ENCODE measurements around the gene MPZL1. TPM values are rescaled to one million over a fixed set of nuclear protein-coding genes. Genes with fewer than 3 reads are reported as not detected.

The MPZL1 gene
- total and polyA plus RNA-seq, 2 donors (not counting 3 experiments of a cell fraction or from before 2014, with no cell fraction given) = 41.7 to 99.1 TPM

GRCh38 chr1:167750641-167751040 lies 28.9 kb downstream of the MPZL1 start:
- FAIRE-seq = no peak
- POLR2A ChIA-PET = no interaction called here
- Histone ChIP-seq H2AFZ (ENCODE audit: low read depth, low read length) (no peak overlapping the region), H4K20me1 (replicated peaks; ENCODE audit: control insufficient read depth, extremely low read depth, insufficient read depth, low read length) (no peaks in the 10 kb centered on the region), H3K36me3 (ENCODE audit: control insufficient read depth in 2 of 2, extremely low read depth in 1 of 2, insufficient read depth in 2 of 2, low read length in 2 of 2) (no peaks in the 10 kb centered on the region), H3K4me3 (replicated peaks in 1 of 3; ENCODE audit: insufficient read depth in 1 of 3, low read depth in 1 of 3, low read length in 3 of 3) (no peak overlapping the region), H3K4me2 (ENCODE audit: insufficient read depth, low read length) (no peak overlapping the region), H3K9me1 (replicated peaks; ENCODE audit: control insufficient read depth, extremely low read depth, insufficient read depth, low read length) (no peaks in the 10 kb centered on the region), H3K79me2 (ENCODE audit: control insufficient read depth, insufficient read depth, low read length) (peaks cover 39% of the 10 kb centered on the region), H3K9me3 (replicated peaks; ENCODE audit: control insufficient read depth, insufficient read depth, low read length) (no peaks in the 10 kb centered on the region), H3K9ac (replicated peaks; ENCODE audit: extremely low read depth, insufficient read depth, low read length) (no peak overlapping the region), H3K27ac (ENCODE audit: insufficient read depth, low read depth, low read length) (no peak overlapping the region), H3K27me3 (ENCODE audit: control insufficient read depth in 2 of 2, insufficient read depth in 2 of 2, low read length in 2 of 2) (no peaks in the 10 kb centered on the region), H3K4me1 (ENCODE audit: control insufficient read depth, extremely low read depth, insufficient read depth, low read length) (peaks cover 2% of the 10 kb centered on the region)
- intact Hi-C loops (cut with micrococcal nuclease) (no loop called here), dilution Hi-C loops (cut with MboI; ENCODE audit: extremely low pct_ligation_motif_present, low sequenced_read_pairs) (no loop called here)
- no peak for DNase-seq (ENCODE audit: low read depth, low spot score)
- no TSS peak for BruUV-seq (replicated peaks)
- TF ChIP-seq, protein P1, sequence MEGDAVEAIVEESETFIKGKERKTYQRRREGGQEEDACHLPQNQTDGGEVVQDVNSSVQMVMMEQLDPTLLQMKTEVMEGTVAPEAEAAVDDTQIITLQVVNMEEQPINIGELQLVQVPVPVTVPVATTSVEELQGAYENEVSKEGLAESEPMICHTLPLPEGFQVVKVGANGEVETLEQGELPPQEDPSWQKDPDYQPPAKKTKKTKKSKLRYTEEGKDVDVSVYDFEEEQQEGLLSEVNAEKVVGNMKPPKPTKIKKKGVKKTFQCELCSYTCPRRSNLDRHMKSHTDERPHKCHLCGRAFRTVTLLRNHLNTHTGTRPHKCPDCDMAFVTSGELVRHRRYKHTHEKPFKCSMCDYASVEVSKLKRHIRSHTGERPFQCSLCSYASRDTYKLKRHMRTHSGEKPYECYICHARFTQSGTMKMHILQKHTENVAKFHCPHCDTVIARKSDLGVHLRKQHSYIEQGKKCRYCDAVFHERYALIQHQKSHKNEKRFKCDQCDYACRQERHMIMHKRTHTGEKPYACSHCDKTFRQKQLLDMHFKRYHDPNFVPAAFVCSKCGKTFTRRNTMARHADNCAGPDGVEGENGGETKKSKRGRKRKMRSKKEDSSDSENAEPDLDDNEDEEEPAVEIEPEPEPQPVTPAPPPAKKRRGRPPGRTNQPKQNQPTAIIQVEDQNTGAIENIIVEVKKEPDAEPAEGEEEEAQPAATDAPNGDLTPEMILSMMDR (IDR thresholded peaks at IDR 0.05; ENCODE audit: extremely low read depth in 1 of 2, insufficient read depth in 1 of 2, low read depth in 1 of 2, low read length in 2 of 2) = no peak
- TF ChIP-seq EZH2 (IDR thresholded peaks at IDR 0.05; ENCODE audit: borderline replicate concordance, low read depth, low read length, severe bottlenecking) (no peak), MAX (IDR thresholded peaks at IDR 0.05; ENCODE audit: insufficient read depth, insufficient read length) (no peak), POLR2AphosphoS5 (IDR thresholded peaks at IDR 0.05; ENCODE audit: insufficient read depth, low read depth, low read length) (no peak), MYC (IDR thresholded peaks at IDR 0.05; ENCODE audit: low read depth, low read length) (no peak), GATA2 (IDR thresholded peaks at IDR 0.05; ENCODE audit: insufficient read depth, insufficient read length, low read depth, low read length) (no peak), JUN (IDR thresholded peaks at IDR 0.05; ENCODE audit: borderline replicate concordance, insufficient read depth, insufficient read length, low read depth) (no peak), POLR2A (IDR thresholded peaks at IDR 0.05; ENCODE audit: low read depth, low read length) (no peak), FOS (IDR thresholded peaks at IDR 0.05; ENCODE audit: borderline replicate concordance, insufficient read depth, low read length) (no peak)
- CTCF ChIA-PET = no interaction called here
